ENCODE results near the gene TJP2. TPM values are rescaled to one million over a fixed set of nuclear protein-coding genes. Genes with fewer than 3 reads are reported as not detected.

TJP2 gene
- total and polyA plus RNA-seq, 2 donors from 2014 or later, result 35.9 to 148 TPM

- Histone ChIP-seq H3K9ac (ENCODE audit: low read length in 3 of 3) (no peak overlapping the region), H3K27me3 (ENCODE audit: control insufficient read depth, insufficient read depth, low read length) (no peaks in the 10 kb centered on the region), H3K27ac (ENCODE audit: low read depth in 2 of 2, low read length in 2 of 2) (no peak overlapping the region), H3K36me3 (ENCODE audit: control insufficient read depth in 2 of 3, insufficient read depth in 3 of 3, low read length in 3 of 3) (no peaks in the 10 kb centered on the region), H3K4me1 (ENCODE audit: control insufficient read depth in 2 of 3, insufficient read depth in 2 of 3, low read depth in 1 of 3, low read length in 3 of 3) (peaks cover 0 to 36% (median 21%) of the 10 kb centered on the region in 3 donors), H3K9me3 (ENCODE audit: control insufficient read depth in 2 of 3, insufficient read depth in 1 of 3, low read length in 3 of 3) (no peaks in the 10 kb centered on the region), H3K4me3 (ENCODE audit: low read length in 3 of 3) (no peak overlapping the region)
- DNase-seq, result no peak
- intact Hi-C loops (cut with DNase I), result loop anchor here (10.0 kb wide), 1 partner anchor 136 kb away; no protein-coding TSS in a partner anchor
- no peak for FAIRE-seq
- no peak for TF ChIP-seq CTCF (IDR thresholded peaks at IDR 0.05; ENCODE audit: borderline replicate concordance, extremely low read depth, insufficient read depth)
Measured at GRCh38 chr9:69191231-69191630, 17.2 kb downstream of the TJP2 start.

GRCh38 chr9:69192214-69192613 lies 18.1 kb downstream of the TJP2 start:
- H3K4me3 ChIP-seq (ENCODE audit: low read length in 3 of 3), result no peak overlapping the region
- TF ChIP-seq CTCF (IDR thresholded peaks at IDR 0.05; ENCODE audit: borderline replicate concordance, extremely low read depth, insufficient read depth), result no peak
- H3K4me1 ChIP-seq (ENCODE audit: control insufficient read depth in 2 of 3, insufficient read depth in 2 of 3, low read depth in 1 of 3, low read length in 3 of 3), result peaks cover 0 to 27% (median 21%) of the 10 kb centered on the region in 3 donors
- intact Hi-C loops (cut with DNase I), result loop anchor here (10.0 kb wide), 1 partner anchor 137 kb away; no protein-coding TSS in a partner anchor
- H3K9me3 ChIP-seq (ENCODE audit: control insufficient read depth in 2 of 3, insufficient read depth in 1 of 3, low read length in 3 of 3), result no peaks in the 10 kb centered on the region
- no peaks in the 10 kb centered on the region for H3K36me3 ChIP-seq (ENCODE audit: control insufficient read depth in 2 of 3, insufficient read depth in 3 of 3, low read length in 3 of 3)
- H3K9ac ChIP-seq (ENCODE audit: low read length in 3 of 3), result no peak overlapping the region
- peak overlapping the region in 1 of 2 donors; percentile 20 for H3K27ac ChIP-seq (ENCODE audit: low read depth in 2 of 2, low read length in 2 of 2)
- DNase-seq (no peak), FAIRE-seq (no peak)
- H3K27me3 ChIP-seq (ENCODE audit: control insufficient read depth, insufficient read depth, low read length), result no peaks in the 10 kb centered on the region

- peak in 1 of 5 donors; percentile 44 for DNase-seq
- no peak overlapping the region for H3K27ac ChIP-seq (ENCODE audit: low read depth in 2 of 2, low read length in 2 of 2)
- H3K4me3 ChIP-seq (ENCODE audit: low read length in 3 of 3), result no peak overlapping the region
- no peak overlapping the region for H3K9ac ChIP-seq (ENCODE audit: low read length in 3 of 3)
- FAIRE-seq, result no peak
- peaks cover 0 to 16% (median 13%) of the 10 kb centered on the region in 3 donors for H3K4me1 ChIP-seq (ENCODE audit: control insufficient read depth in 2 of 3, insufficient read depth in 2 of 3, low read depth in 1 of 3, low read length in 3 of 3)
- no peaks in the 10 kb centered on the region for H3K27me3 ChIP-seq (ENCODE audit: control insufficient read depth, insufficient read depth, low read length)
- intact Hi-C loops (cut with DNase I), result loop anchor here (10.0 kb wide), 1 partner anchor 139 kb away; no protein-coding TSS in a partner anchor
- H3K36me3 ChIP-seq (ENCODE audit: control insufficient read depth in 2 of 3, insufficient read depth in 3 of 3, low read length in 3 of 3), result no peaks in the 10 kb centered on the region
- no peak for TF ChIP-seq CTCF (IDR thresholded peaks at IDR 0.05; ENCODE audit: borderline replicate concordance, extremely low read depth, insufficient read depth)
- H3K9me3 ChIP-seq (ENCODE audit: control insufficient read depth in 2 of 3, insufficient read depth in 1 of 3, low read length in 3 of 3), result no peaks in the 10 kb centered on the region
Measured at GRCh38 chr9:69193685-69194032, 19.6 kb downstream of the TJP2 start.
